Body of pancreas (tissue), 4 donors: Measurements from ENCODE around the gene ST6GAL1. TPM values are rescaled to one million over a fixed set of nuclear protein-coding genes. Genes with fewer than 3 reads are reported as not detected.

ENCODE experiments used
- ATAC-seq: fragments of 150-250 bp; one replicate; pipeline ENCODE4 v1.9.1; 2016
- DNase-seq, 4 donors: peaks; one replicate each; pipeline ENCODE4 v3.0.0-alpha.2; 2019
- H3K27ac ChIP-seq, 4 donors: fragments of 200-600 bp; sonication (generic); 1 replicate in 3 of 4; 2 replicates in 1 of 4; pipeline versions ENCODE4 v1.5.1 to v1.6.1; 2016 to 2019; ENCODE audit warnings: mild to moderate bottlenecking in 1 of 4, mixed read lengths in 1 of 4, moderate library complexity in 1 of 4
- H3K27me3 ChIP-seq, 2 donors: fragments of 200-600 bp; sonication (generic); one replicate each; pipeline ENCODE4 v1.6.0; 2016; ENCODE audit warnings: mild to moderate bottlenecking in 1 of 2
- H3K36me3 ChIP-seq, 2 donors: fragments of 200-600 bp; sonication (generic); replicated peaks in 1 of 2; 2 replicates each; pipeline ENCODE4 v1.5.1; 2016; ENCODE audit warnings: low read depth in 2 of 2; ENCODE audit not compliant: insufficient read depth in 1 of 2
- H3K4me1 ChIP-seq: fragments of 200-600 bp; sonication (generic); one replicate; pipeline ENCODE4 v1.6.0; 2016
- H3K4me3 ChIP-seq, 2 donors: fragments of 200-600 bp; sonication (generic); 1 replicate in 1 of 2; 2 replicates in 1 of 2; pipeline ENCODE4 v1.5.1; 2016 to 2019
- H3K9me3 ChIP-seq, 3 donors: fragments of 200-600 bp; sonication (generic); 1 replicate in 2 of 3; 2 replicates in 1 of 3; pipeline ENCODE4 v1.5.1; 2016
- CTCF ChIP-seq, 7 experiments: fragments of 450-650 bp in 4 of 7; fragments of 200-600 bp in 3 of 7; sonication (generic) in 3 of 7; IDR thresholded peaks; one replicate each; pipeline ENCODE4 v1.5.1; 2016 to 2019; ENCODE audit warnings: antibody characterized with exemption in 7 of 7
- POLR2A ChIP-seq, 3 donors: fragments of 450-650 bp; IDR thresholded peaks; one replicate each; pipeline ENCODE4 v1.6.1; 2016; ENCODE audit warnings: antibody characterized with exemption in 3 of 3, mild to moderate bottlenecking in 2 of 3
- WGBS, 2 donors: methylation state at CpG; one replicate each; pipeline ENCODE4 v1.1.5; 2017; 5-methylcytosine and 5-hydroxymethylcytosine counted together
- intact Hi-C: fragments of 100-400 bp; cut with DNase I; formaldehyde crosslinking; loops from one replicate; pipeline ENCODE4 v1.15.1; 2023
- total RNA-seq, 2 donors: library from RNA; depleted of rRNA; stranded (reverse); fragments of >200 nt; gene quantifications; one replicate each; pipeline ENCODE4 v1.1.0, GENCODE V29; 2016

ST6GAL1 gene
- total RNA-seq, 2 donors from 2014 or later = 10.2 to 12.2 TPM

- no peaks in the 10 kb centered on the region for H3K27me3 ChIP-seq
- H3K27ac ChIP-seq = no peak overlapping the region
- no peaks in the 10 kb centered on the region for H3K9me3 ChIP-seq
- H3K4me1 ChIP-seq = no peaks in the 10 kb centered on the region
- no peaks in the 10 kb centered on the region for H3K36me3 ChIP-seq
- intact Hi-C loops = no loop called here
- no peak overlapping the region for H3K4me3 ChIP-seq
- TF ChIP-seq CTCF (IDR thresholded peaks at IDR 0.05) (no peak), POLR2A (IDR thresholded peaks at IDR 0.05) (no peak)
- WGBS, 2 donors = 56 to 74% methylated on average over 4 of the region's 4 CpGs
- ATAC-seq = no peak
- DNase-seq = no peak
Observed at GRCh38 chr3:186917512-186918312, 12.6 kb upstream of the ST6GAL1 start.

- no peak overlapping the region for H3K4me3 ChIP-seq
- no peaks in the 10 kb centered on the region for H3K4me1 ChIP-seq
- no peak overlapping the region for H3K27ac ChIP-seq
- 75 to 81% methylated on average over 4 of the region's 4 CpGs for WGBS, 2 donors
- intact Hi-C loops = no loop called here
- H3K36me3 ChIP-seq = no peaks in the 10 kb centered on the region
- H3K9me3 ChIP-seq = no peaks in the 10 kb centered on the region
- ATAC-seq (no peak), DNase-seq (no peak)
- TF ChIP-seq POLR2A (IDR thresholded peaks at IDR 0.05) (no peak), CTCF (IDR thresholded peaks at IDR 0.05) (no peak)
- H3K27me3 ChIP-seq = no peaks in the 10 kb centered on the region
Observed at GRCh38 chr3:186920301-186920700, 10.0 kb upstream of the ST6GAL1 start.

- H3K27ac ChIP-seq = no peak overlapping the region
- intact Hi-C loops = no loop called here
- no peak for DNase-seq
- no peaks in the 10 kb centered on the region for H3K9me3 ChIP-seq
- no peak overlapping the region for H3K4me3 ChIP-seq
- TF ChIP-seq CTCF (IDR thresholded peaks at IDR 0.05) (no peak), POLR2A (IDR thresholded peaks at IDR 0.05) (no peak)
- WGBS, 2 donors = 84 to 100% methylated on average over 1 of the region's 1 CpG
- H3K27me3 ChIP-seq = no peaks in the 10 kb centered on the region
- no peaks in the 10 kb centered on the region for H3K36me3 ChIP-seq
- no peaks in the 10 kb centered on the region for H3K4me1 ChIP-seq
- no peak for ATAC-seq
Observed at GRCh38 chr3:186920796-186921195, 9.5 kb upstream of the ST6GAL1 start.

- Histone ChIP-seq H3K36me3 (no peaks in the 10 kb centered on the region), H3K4me3 (no peak overlapping the region), H3K9me3 (no peaks in the 10 kb centered on the region), H3K27ac (no peak overlapping the region), H3K4me1 (no peaks in the 10 kb centered on the region), H3K27me3 (no peaks in the 10 kb centered on the region)
- 60 to 67% methylated on average over 3 of the region's 3 CpGs for WGBS, 2 donors
- no peak for TF ChIP-seq CTCF (IDR thresholded peaks at IDR 0.05)
- TF ChIP-seq POLR2A (IDR thresholded peaks at IDR 0.05) = no peak
- DNase-seq = no peak
- intact Hi-C loops = no loop called here
- ATAC-seq = no peak
Observed at GRCh38 chr3:186921578-186921977, 8.7 kb upstream of the ST6GAL1 start.

GRCh38 chr3:186922224-186922623, 8.1 kb upstream of the ST6GAL1 start:
- H3K4me1 ChIP-seq = no peaks in the 10 kb centered on the region
- no peaks in the 10 kb centered on the region for H3K27me3 ChIP-seq
- no peaks in the 10 kb centered on the region for H3K36me3 ChIP-seq
- no peak overlapping the region for H3K27ac ChIP-seq
- no peak for TF ChIP-seq CTCF (IDR thresholded peaks at IDR 0.05)
- TF ChIP-seq POLR2A (IDR thresholded peaks at IDR 0.05) = no peak
- intact Hi-C loops = no loop called here
- H3K4me3 ChIP-seq = no peak overlapping the region
- WGBS, 2 donors = 66 to 68% methylated on average over 4 to 9 of the region's 9 CpGs
- DNase-seq (no peak), ATAC-seq (no peak)
- no peaks in the 10 kb centered on the region for H3K9me3 ChIP-seq
